Measurements from ENCODE around the gene KRTAP2-1. TPM values are rescaled to one million over a fixed set of nuclear protein-coding genes. Genes with fewer than 3 reads are reported as not detected.
"Not testable (repeated sequence)": the region's sequence is repeated elsewhere in the genome, so short reads cannot be mapped to it uniquely, and the experiment has no call there.

The KRTAP2-1 gene
- total RNA-seq, 4 donors from 2014 or later, result not detected

DNA sequence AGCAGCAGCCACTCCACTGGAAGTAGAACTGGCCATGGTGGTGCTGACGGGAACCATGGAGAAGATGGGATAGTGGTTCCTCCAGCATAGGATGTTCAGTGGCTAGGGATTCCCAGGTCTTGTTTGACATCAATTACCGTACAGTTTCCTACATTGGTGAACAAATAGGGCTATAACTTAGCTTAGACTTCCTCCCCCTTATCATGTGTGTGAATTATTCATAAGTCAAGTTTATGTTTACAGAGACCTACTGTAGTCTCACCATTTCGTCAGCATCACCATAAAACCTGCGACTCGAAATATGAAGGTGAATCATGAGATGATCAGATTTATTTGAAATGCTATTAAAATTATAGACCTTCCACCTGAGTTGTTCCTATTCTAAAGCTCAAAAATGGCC lies 11.6 kb upstream of the KRTAP2-1 start:
- in situ Hi-C loops (cut with MboI; ENCODE audit: low pct_ligation_motif_present in 1 of 4, low pct_unique_long_range_greater_than_20kb in 1 of 4, low sequenced_read_pairs in 3 of 4), result no loop called here
- H3K4me3 ChIP-seq, result no peak overlapping the region
- H3K36me3 ChIP-seq, result no peaks in the 10 kb centered on the region
- intact Hi-C loops (cut with DNase I; ENCODE audit: low total_unique reads), result no loop called here
- no peak for DNase-seq
- H3K9me3 ChIP-seq, result no peaks in the 10 kb centered on the region
- no peaks in the 10 kb centered on the region for H3K4me1 ChIP-seq
- 79% methylated on average over 5 of the region's 5 CpGs; no CpG with 5 or more reads in 1 of the 2 donors for WGBS, 2 donors (ENCODE audit: low coverage in 1 of 2)
- H3K27me3 ChIP-seq, result peaks cover 18% of the 10 kb centered on the region
- TF ChIP-seq POLR2AphosphoS5 (IDR thresholded peaks at IDR 0.05) (no peak), POLR2A (IDR thresholded peaks at IDR 0.05) (no peak), EP300 (IDR thresholded peaks at IDR 0.05; ENCODE audit: low read depth) (no peak)
- H3K27ac ChIP-seq, result no peak overlapping the region

DNA sequence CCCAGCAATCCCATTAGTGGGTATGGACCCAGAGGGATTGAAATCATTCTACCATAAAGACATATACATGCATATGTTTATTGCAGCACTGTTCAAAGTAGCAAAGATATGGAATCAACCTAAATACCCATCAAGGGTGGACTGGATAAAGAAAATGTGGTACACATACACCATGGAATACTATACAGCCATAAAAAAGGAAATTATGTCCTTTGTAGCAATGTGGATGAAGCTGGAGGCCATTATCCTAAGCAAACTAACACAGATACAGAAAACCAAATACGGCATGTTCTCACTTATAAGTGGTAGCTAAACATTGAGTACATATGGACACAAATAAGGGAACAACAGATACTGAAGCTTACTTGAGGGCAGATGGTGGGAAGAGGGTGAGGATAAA lies 10.4 kb upstream of the KRTAP2-1 start:
- no peaks in the 10 kb centered on the region for H3K4me1 ChIP-seq

DNA sequence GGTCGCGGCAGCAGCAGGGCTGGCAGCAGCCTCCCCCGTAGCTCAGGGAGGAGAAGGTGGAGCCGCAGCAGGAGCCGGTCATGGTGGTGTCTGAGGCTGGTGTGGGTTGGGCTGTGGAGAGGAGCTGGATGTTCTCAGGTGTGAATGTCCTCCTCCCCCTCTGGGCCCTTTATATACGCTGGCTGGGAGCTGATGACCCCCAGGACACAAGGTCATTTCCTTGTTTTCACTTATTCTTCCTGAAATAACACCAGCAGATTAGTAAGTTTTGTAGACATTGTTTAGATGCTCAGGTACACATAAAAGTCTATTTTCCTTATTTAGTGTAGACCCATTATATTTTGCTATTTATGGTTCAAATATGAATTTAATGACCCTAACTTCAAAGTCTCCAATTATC lies 8.0 kb upstream of the KRTAP2-1 start, which contains the start of gene KRTAP2-2:
TSS of gene KRTAP2-2 (minus strand) at position 101 of the 400 bp plus-strand sequence. CDS start at position 82, 19 bp downstream.
- in situ Hi-C loops (cut with MboI; ENCODE audit: low pct_ligation_motif_present in 1 of 4, low pct_unique_long_range_greater_than_20kb in 1 of 4, low sequenced_read_pairs in 3 of 4); intact Hi-C loops (cut with DNase I; ENCODE audit: low total_unique reads); H3K36me3 ChIP-seq; H3K4me1 ChIP-seq; H3K27ac ChIP-seq; H3K9me3 ChIP-seq; DNase-seq; H3K27me3 ChIP-seq; H3K4me3 ChIP-seq: not testable (repeated sequence)
- WGBS, 2 donors (ENCODE audit: low coverage in 1 of 2), result 40 to 73% methylated on average over 1 to 2 of the region's 6 CpGs

More for the DNA sequence above, 10.4 kb upstream of the KRTAP2-1 start:
- Histone ChIP-seq H3K9me3 (no peaks in the 10 kb centered on the region), H3K27me3 (peaks cover 17% of the 10 kb centered on the region), H3K4me3 (no peak overlapping the region), H3K36me3 (no peaks in the 10 kb centered on the region), H3K27ac (no peak overlapping the region)
- TF ChIP-seq EP300 (IDR thresholded peaks at IDR 0.05; ENCODE audit: low read depth) (no peak), POLR2AphosphoS5 (IDR thresholded peaks at IDR 0.05) (no peak), POLR2A (IDR thresholded peaks at IDR 0.05) (no peak)
- TF ChIP-seq, protein P1, sequence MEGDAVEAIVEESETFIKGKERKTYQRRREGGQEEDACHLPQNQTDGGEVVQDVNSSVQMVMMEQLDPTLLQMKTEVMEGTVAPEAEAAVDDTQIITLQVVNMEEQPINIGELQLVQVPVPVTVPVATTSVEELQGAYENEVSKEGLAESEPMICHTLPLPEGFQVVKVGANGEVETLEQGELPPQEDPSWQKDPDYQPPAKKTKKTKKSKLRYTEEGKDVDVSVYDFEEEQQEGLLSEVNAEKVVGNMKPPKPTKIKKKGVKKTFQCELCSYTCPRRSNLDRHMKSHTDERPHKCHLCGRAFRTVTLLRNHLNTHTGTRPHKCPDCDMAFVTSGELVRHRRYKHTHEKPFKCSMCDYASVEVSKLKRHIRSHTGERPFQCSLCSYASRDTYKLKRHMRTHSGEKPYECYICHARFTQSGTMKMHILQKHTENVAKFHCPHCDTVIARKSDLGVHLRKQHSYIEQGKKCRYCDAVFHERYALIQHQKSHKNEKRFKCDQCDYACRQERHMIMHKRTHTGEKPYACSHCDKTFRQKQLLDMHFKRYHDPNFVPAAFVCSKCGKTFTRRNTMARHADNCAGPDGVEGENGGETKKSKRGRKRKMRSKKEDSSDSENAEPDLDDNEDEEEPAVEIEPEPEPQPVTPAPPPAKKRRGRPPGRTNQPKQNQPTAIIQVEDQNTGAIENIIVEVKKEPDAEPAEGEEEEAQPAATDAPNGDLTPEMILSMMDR (IDR thresholded peaks at IDR 0.05), result no peak
- intact Hi-C loops (cut with DNase I; ENCODE audit: low total_unique reads), result no loop called here
- DNase-seq, result no peak
- in situ Hi-C loops (cut with MboI; ENCODE audit: low pct_ligation_motif_present in 1 of 4, low pct_unique_long_range_greater_than_20kb in 1 of 4, low sequenced_read_pairs in 3 of 4), result no loop called here
- WGBS, 2 donors (ENCODE audit: low coverage in 1 of 2), result 84 to 93% methylated on average over 1 of the region's 1 CpG

DNA sequence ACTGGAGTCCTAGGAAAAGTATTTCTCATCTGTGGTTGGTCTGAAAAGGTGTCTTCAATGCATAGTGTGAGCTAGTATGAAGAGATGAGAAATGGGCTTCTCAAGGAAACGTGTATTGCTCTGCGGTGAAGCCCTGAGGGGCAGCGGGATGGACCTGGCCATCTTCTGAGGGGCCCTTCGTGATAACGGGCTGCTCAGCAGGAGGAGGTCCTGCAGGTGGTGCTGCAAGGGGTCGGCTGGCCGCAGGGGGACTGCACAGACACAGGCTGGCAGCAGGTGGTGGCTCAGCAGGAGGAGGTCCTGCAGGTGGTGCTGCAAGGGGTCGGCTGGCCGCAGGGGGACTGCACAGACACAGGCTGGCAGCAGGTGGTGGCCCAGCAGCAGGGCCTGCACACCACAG lies 7.4 kb upstream of the KRTAP2-1 start:
- in situ Hi-C loops (cut with MboI; ENCODE audit: low pct_ligation_motif_present in 1 of 4, low pct_unique_long_range_greater_than_20kb in 1 of 4, low sequenced_read_pairs in 3 of 4); H3K9me3 ChIP-seq; DNase-seq; H3K27me3 ChIP-seq; intact Hi-C loops (cut with DNase I; ENCODE audit: low total_unique reads); H3K27ac ChIP-seq; H3K4me3 ChIP-seq; H3K4me1 ChIP-seq; H3K36me3 ChIP-seq: not testable (repeated sequence)
- WGBS, 2 donors (ENCODE audit: low coverage in 1 of 2), result 62 to 78% methylated on average over 5 to 7 of the region's 9 CpGs

DNA sequence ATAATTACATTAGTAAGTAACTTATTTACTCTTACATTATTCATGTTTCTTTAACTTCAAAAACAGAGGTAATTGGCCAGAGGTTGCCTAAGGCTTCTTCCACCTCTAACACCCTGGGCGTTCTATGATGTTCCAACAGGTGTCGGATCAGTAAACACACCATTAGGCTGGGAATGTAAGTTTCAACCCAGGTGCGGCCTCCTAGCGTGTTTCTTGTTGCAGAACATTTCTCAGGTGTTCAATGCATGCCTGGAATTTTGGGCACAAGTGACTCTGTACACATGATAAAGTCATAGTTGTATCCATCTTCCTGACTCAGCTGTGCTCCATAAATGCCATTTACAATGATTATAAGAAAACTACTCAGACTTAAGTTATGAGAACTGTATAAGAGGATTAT lies 6.9 kb upstream of the KRTAP2-1 start:
- Histone ChIP-seq H3K4me3 (no peak overlapping the region), H3K9me3 (no peaks in the 10 kb centered on the region), H3K27me3 (peaks cover 11% of the 10 kb centered on the region), H3K36me3 (no peaks in the 10 kb centered on the region), H3K4me1 (no peaks in the 10 kb centered on the region), H3K27ac (no peak overlapping the region)
- in situ Hi-C loops (cut with MboI; ENCODE audit: low pct_ligation_motif_present in 1 of 4, low pct_unique_long_range_greater_than_20kb in 1 of 4, low sequenced_read_pairs in 3 of 4) (no loop called here), intact Hi-C loops (cut with DNase I; ENCODE audit: low total_unique reads) (no loop called here)
- no peak for TF ChIP-seq EP300 (IDR thresholded peaks at IDR 0.05; ENCODE audit: low read depth)
- DNase-seq, result no peak
- WGBS, 2 donors (ENCODE audit: low coverage in 1 of 2), result 80 to 84% methylated on average over 1 to 4 of the region's 4 CpGs

DNA sequence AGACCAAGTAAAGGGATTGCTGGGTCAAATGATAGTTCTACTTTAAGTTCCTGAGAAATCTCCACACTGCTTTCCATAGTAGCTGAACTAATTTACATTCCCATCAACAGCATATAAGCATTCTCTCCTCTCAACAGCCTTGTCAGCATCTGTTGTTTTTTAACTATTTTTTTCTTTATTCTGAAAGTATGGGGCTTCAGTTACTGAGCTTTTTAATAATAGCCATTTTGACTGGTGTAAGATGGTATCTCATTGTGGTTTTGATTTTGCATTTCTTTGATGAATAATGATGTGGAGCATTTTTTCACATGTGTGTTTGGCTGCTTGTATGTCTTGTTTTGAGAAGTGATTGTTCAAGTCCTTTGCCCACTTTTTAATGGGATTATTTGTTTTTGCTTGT lies 5.5 kb upstream of the KRTAP2-1 start:
- no peak for DNase-seq
- intact Hi-C loops (cut with DNase I; ENCODE audit: low total_unique reads) (no loop called here), in situ Hi-C loops (cut with MboI; ENCODE audit: low pct_ligation_motif_present in 1 of 4, low pct_unique_long_range_greater_than_20kb in 1 of 4, low sequenced_read_pairs in 3 of 4) (no loop called here)
- H3K4me3 ChIP-seq, result no peak overlapping the region
- no peaks in the 10 kb centered on the region for H3K4me1 ChIP-seq
- no peak overlapping the region for H3K27ac ChIP-seq
- H3K27me3 ChIP-seq, result peaks cover 25% of the 10 kb centered on the region
- TF ChIP-seq, protein P1 (IDR thresholded peaks at IDR 0.05), result no peak
- no peak for TF ChIP-seq EP300 (IDR thresholded peaks at IDR 0.05; ENCODE audit: low read depth)
- H3K9me3 ChIP-seq, result no peaks in the 10 kb centered on the region
- H3K36me3 ChIP-seq, result no peaks in the 10 kb centered on the region
